AG10803 (cell line): ENCODE measurements around the gene ASNSD1.
"Not testable (repeated sequence)": the region's sequence is repeated elsewhere in the genome, so short reads cannot be mapped to it uniquely, and the experiment has no call there.

Experiments used
- DNase-seq: peaks from one replicate; pipeline ENCODE4 v3.0.0; 2010; ENCODE audit warnings: low read depth
- H3K4me3 ChIP-seq: 2 replicates; pipeline ENCODE4 v1.5.1; 2011; ENCODE audit warnings: mild to moderate bottlenecking, low read length, control low read depth
- CTCF ChIP-seq: conservative IDR thresholded peaks from 2 replicates; pipeline ENCODE4 v1.5.1; 2011; ENCODE audit warnings: mild to moderate bottlenecking, low read length, control low read depth, inconsistent platforms

ASNSD1 gene

DNA sequence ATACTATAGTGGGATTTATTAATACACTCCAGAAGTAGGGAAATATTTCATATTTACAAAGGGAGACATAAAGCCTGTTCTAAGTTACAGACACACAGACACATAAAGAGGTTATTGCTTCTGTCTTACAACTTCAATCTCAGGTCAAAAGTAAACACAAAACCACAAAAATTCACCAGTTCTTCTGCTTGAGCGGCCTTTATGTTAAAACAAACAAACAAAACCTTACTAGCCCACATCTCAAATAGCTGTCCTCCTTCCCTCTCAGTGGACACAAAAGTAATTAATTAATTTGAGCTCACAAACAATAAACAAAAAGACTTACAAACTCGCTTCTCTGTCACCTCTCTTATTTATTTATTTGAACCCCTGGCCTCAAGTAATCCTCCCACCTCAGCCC lies 1.5 kb upstream of the ASNSD1 start:
- H3K4me3 ChIP-seq = no peak overlapping the region
- TF ChIP-seq CTCF = no peak
- DNase-seq = no peak

GRCh38 chr2:189660803-189661147 lies 484 bp upstream of the ASNSD1 start:
- TF ChIP-seq CTCF = no peak
- H3K4me3 ChIP-seq = no peak overlapping the region
- DNase-seq = no peak

DNA sequence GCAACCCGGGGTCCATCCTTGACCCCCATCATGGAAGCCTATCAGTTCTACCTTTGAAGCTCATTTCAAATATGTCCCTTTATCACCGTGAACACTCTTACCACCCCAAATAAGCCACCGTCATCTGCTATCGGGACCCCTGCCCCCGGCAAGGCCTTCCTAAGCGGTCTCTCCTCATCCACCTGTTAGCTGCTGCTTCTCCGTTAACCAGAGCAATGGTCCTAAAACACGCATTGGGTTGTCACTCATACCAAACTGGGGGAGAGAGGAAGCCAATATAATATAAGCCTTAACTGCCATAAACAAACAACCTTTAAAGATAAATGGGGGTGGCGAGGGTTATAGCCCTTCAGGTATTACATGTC lies 680 bp downstream of the ASNSD1 start:
- TF ChIP-seq CTCF = no peak
- DNase-seq = no peak
- H3K4me3 ChIP-seq = peak overlapping the region; percentile 99

- DNase-seq = no peak
- peak overlapping the region; percentile 99 for H3K4me3 ChIP-seq
- TF ChIP-seq CTCF = no peak
Measured at GRCh38 chr2:189662669-189663226, 1.5 kb downstream of the ASNSD1 start.

- DNase-seq, H3K4me3 ChIP-seq: not testable (repeated sequence)
Measured at GRCh38 chr2:189663319-189663718, 2.1 kb downstream of the ASNSD1 start.

GRCh38 chr2:189669913-189670312 lies 8.7 kb downstream of the ASNSD1 start:
- TF ChIP-seq CTCF = no peak
- no peak for DNase-seq

DNA sequence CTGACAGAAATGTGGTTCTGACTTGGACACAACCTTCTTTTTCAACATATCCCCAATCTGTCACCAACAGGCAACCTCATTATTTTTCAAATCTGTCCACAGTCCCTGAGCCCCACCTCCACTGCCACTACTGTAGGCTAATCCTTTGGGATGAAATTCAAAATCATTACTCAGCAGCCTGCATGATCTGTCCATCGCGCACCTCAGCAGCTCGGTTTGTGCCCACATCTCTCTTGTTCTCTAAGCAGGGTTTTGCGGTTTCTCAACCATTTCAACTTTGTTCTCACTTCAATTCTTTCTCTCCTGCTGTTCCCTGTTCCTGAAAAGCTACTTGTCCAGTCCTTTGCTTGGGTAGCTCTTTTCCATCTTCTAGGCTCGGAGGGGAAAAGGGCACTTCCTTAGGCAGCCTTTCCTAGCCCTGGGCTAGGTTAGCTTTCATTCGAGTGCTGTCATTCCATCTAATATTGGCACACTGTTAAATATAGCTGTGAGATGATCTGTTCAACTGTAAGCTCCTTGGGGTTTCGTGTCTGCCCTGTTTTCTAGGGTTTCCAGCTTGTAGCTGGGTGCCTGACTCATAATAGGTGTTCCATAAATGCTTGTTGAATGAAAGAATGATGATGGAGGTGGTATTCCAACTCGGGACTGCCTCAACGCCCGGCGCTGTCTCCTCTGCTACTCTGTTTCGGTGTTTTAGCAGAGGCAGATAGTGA lies 12.6 kb downstream of the ASNSD1 start:
- peak overlapping the region; percentile 48 for H3K4me3 ChIP-seq
- DNase-seq = no peak
- no peak for TF ChIP-seq CTCF

More at GRCh38 chr2:189669913-189670312, 8.7 kb downstream of the ASNSD1 start:
- no peak overlapping the region for H3K4me3 ChIP-seq
